HEK293 (cell line): ENCODE measurements around the gene GRP.

Experiments
- CTCF ChIP-seq: fragments of 450-650 bp; formaldehyde crosslinking; IDR thresholded peaks from 2 replicates; pipeline ENCODE4 v1.5.1; 2016; ENCODE audit warnings: missing biosample characterization, missing genetic modification characterization
- TCF7L2 ChIP-seq: IDR thresholded peaks from 2 replicates; pipeline ENCODE4 v1.6.1; 2011; ENCODE audit warnings: low read depth, mild to moderate bottlenecking, inconsistent platforms, low read length, moderate library complexity, borderline replicate concordance
- ZNF24 ChIP-seq: fragments of 450-650 bp; formaldehyde crosslinking; IDR thresholded peaks from 2 replicates; pipeline ENCODE4 v1.5.1; 2016; ENCODE audit warnings: missing biosample characterization, missing genetic modification characterization
- ZNF510 ChIP-seq: fragments of 450-650 bp; formaldehyde crosslinking; IDR thresholded peaks from 2 replicates; pipeline ENCODE4 v1.5.1; 2018; ENCODE audit warnings: mild to moderate bottlenecking, missing genetic modification characterization, missing biosample characterization; ENCODE audit not compliant: insufficient replicate concordance
- ZNF692 ChIP-seq: fragments of 450-650 bp; formaldehyde crosslinking; IDR thresholded peaks from 2 replicates; pipeline ENCODE4 v1.5.1; 2016; ENCODE audit warnings: missing biosample characterization, missing genetic modification characterization

- TF ChIP-seq TCF7L2 (no peak), ZNF692 (tag by site-specific recombination) (no peak), CTCF (no peak), ZNF510 (tag by site-specific recombination) (no peak), ZNF24 (tag by site-specific recombination) (no peak)
These were observed 46.0 kb downstream of the GRP start for GRCh38 chr18:59265974-59266369.
